ENCODE measurements around the gene TMEM141. TPM values are rescaled to one million over a fixed set of nuclear protein-coding genes. Genes with fewer than 3 reads are reported as not detected.

Gene TMEM141
- 10 to 100 TPM; 42.3 to 45.2 TPM for total RNA-seq

DNA sequence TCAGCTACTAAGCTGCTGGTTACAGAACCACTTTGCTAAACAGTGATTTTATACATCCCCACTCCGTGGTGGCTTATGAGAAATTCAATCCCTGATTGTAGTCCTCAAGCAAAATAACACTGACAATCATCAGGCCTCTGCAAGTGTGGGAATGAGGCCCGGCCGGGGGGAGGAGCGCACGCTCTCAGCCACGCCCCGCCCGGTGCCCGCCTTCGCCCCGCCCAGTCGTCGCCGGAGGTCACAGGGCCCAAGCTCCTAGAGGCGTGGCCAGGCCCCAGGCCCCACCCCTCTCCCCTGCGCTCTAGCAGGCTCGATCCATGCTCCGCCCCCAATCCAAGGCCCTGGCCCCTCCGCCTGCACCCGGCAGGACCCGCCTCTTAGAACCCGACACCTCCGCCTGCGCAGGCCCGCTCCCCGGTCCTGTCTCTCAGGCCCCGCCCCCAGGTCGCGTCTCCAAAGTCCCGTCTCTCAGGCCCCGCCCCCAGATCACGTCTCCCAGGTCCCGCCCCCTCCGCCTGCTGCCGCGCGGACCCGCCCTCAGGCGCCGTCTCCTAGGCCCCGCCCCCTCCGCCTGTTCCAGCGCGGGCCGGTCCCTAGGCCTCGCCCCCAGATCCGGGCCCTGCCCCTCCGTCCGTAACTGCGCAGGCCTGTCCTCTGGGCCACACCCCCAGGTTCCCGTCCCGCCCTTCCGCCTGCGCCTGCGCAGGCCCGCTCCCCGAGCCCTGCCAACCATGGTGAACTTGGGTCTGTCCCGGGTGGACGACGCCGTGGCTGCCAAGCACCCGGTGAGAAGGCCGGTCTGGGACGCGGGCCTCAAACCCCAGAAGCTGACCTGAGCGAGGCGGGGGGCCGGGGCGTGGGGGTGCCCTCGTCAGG, at the start of gene TMEM141:
TSS of gene TMEM141 (plus strand) at position 705 of the 876 bp plus-strand sequence. CDS start at position 732, 27 bp downstream.
- POLR2A ChIA-PET: interaction anchor here (1.2 to 1.4 kb wide), 2 partner anchors 239 to 450 kb away, joined by 4 to 5 read pairs; partner anchors contain the start of gene TUBB4B
- H3K4me1 Mint-ChIP-seq (ENCODE audit: low read depth): peaks cover 21% of the 10 kb centered on the region
- peaks cover 1% of the 10 kb centered on the region for H3K27me3 Mint-ChIP-seq
- DNase-seq: peak; percentile 100
- H3K9me3 Mint-ChIP-seq: no peaks in the 10 kb centered on the region
- H3K27ac Mint-ChIP-seq: peak within 1 kb of the TSS; percentile 79
- H3K36me3 Mint-ChIP-seq: no peaks in the 10 kb centered on the region
- intact Hi-C loops (cut with micrococcal nuclease): loop anchor here (1.0 to 5.0 kb wide), 12 partner anchors 9 to 451 kb away; partner anchors contain the start of genes AJM1, RABL6, RNF208 and SEC16A
- CTCF ChIA-PET: interaction anchor here (0.5 to 2.9 kb wide), 8 partner anchors 12 to 256 kb away, joined by 3 to 20 read pairs (median 4); no protein-coding TSS in a partner anchor
- H3K4me3 Mint-ChIP-seq: peak within 1 kb of the TSS; percentile 81

DNA sequence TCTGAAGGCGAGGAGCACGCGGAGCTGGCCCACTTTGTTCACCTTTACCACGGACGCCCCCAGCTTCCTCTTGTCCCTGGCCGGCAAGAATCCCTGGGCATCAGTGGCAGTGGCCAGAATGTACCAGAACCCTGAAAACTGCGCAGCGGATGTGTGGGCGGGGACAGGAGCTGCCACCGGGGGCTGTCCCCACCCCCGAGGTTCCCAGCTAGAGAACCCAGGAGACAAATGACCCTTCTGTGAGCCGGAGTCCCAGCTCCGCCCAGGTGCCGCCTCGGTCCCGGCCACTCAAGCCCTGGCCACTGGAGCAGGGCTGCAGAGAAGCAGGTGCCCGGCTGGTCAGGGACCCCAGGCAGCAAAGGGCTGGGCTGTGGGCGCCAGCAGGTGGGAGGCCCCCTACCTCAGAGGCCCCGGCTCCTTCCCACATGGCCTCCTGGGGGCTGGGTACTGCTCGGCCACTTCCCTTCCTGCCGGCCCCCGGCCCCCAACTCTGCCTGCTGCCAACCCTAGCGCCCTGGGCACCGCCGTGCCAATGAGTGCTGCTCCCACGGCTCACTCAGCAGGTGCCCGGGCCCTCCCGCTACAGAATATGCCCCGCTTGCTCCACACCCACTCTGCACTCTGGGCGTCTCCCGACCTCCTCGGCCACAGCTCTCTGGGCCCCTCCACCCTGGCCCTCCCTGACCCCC, 49.1 kb upstream of the TMEM141 start:
- Mint-ChIP-seq H3K27me3 (no peaks in the 10 kb centered on the region), H3K4me1 (ENCODE audit: low read depth) (peaks cover 12% of the 10 kb centered on the region), H3K36me3 (no peaks in the 10 kb centered on the region), H3K27ac (no peak overlapping the region), H3K4me3 (peak overlapping the region; percentile 49), H3K9me3 (no peaks in the 10 kb centered on the region)
- peak; percentile 74 for DNase-seq
- ChIA-PET CTCF (interaction anchor here (0.7 to 1.6 kb wide), 5 partner anchors 8 to 140 kb away, joined by 3 to 8 read pairs (median 5); partner anchors contain the start of gene LCN8), POLR2A (interaction anchor here (1.4 kb wide), 1 partner anchor 13 kb away, joined by 10 read pairs; no protein-coding TSS in a partner anchor)
- intact Hi-C loops (cut with micrococcal nuclease): no loop called here

DNA sequence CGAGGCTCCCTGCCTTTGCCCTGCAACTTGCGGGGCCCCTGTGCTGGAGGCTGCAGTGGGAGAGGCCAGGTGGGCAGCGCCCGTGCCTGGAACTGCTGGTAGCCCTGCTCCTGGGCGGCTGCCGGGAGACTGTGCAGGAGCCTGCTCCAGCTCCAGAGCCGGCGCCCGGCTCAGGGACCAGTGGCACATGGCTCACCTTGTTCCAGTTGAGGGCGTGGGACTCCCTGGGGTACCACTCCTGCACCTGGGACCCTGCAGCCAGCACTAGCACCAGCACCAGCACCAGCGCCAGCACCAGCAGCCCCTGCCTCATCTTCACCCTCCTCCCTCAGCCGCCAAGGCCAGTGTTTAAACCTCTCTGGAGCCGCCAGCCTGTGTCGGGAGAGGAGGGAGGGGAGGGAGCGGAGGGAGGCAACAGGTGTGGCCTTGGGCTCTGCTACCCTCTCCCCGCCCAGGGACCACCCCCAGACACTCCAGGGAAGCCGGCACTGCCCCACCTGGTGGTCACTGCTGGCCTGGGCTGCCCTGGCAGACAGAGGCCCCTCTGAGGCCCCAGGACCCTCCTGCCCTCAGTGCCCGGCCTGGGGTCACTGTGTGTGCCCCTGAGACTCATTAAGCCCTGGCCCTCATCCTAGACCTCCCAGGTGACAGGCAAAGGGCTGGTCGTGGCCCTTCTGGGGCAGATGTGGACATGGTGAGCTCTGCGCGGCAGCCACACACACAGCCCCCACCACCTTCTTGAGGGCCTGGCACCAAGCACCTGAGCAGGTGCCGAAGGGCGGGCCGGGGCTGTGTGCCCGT, 48.4 kb upstream of the TMEM141 start, which contains the start of gene LCN10:
TSS of gene LCN10 (minus strand) at position 350 of the 801 bp plus-strand sequence. CDS start at position 313, 37 bp downstream.
- POLR2A ChIA-PET: no interaction called here
- peak within 1 kb of the TSS; percentile 49 for H3K4me3 Mint-ChIP-seq
- H3K36me3 Mint-ChIP-seq: no peaks in the 10 kb centered on the region
- H3K27me3 Mint-ChIP-seq: no peaks in the 10 kb centered on the region
- H3K4me1 Mint-ChIP-seq (ENCODE audit: low read depth): peaks cover 12% of the 10 kb centered on the region
- H3K27ac Mint-ChIP-seq: no peak within 1 kb of the TSS
- CTCF ChIA-PET: interaction anchor here (1.4 to 1.5 kb wide), 2 partner anchors 15 to 16 kb away, joined by 6 to 8 read pairs; partner anchors contain the start of gene LCN8
- no peaks in the 10 kb centered on the region for H3K9me3 Mint-ChIP-seq
- no peak for DNase-seq
- intact Hi-C loops (cut with micrococcal nuclease): no loop called here

DNA sequence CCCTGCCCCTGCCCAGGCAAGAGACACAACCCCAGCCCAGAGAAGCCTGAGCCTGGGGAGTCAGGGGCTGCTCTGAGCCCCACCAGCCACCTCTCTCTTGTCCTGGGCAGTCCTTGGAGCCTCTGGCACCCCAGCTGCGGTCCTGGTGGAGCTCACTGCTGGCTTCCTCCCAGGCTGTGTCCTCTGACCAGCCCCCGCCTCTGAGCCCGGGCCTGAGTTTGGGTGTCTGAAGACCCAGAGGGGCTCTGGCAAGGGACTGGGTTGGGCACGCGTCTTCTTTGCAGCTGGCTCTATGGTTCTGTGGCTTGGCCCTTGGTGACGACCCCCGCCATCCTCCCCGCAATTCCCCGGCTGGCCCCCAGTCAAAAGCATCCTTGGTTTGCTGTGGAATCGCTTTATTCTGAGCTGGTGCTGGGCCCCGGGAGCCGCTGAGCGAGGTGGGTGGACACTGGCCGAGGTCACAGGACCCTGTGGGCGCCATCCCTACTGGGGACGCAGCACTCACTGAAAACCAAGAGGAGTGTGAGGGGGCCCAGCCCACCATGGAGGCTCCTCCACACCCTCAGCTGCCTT, 47.4 kb upstream of the TMEM141 start:
- POLR2A ChIA-PET: no interaction called here
- no peaks in the 10 kb centered on the region for H3K9me3 Mint-ChIP-seq
- H3K36me3 Mint-ChIP-seq: no peaks in the 10 kb centered on the region
- no peak overlapping the region for H3K4me3 Mint-ChIP-seq
- H3K27me3 Mint-ChIP-seq: no peaks in the 10 kb centered on the region
- no peak overlapping the region for H3K27ac Mint-ChIP-seq
- intact Hi-C loops (cut with micrococcal nuclease): no loop called here
- H3K4me1 Mint-ChIP-seq (ENCODE audit: low read depth): peaks cover 12% of the 10 kb centered on the region
- CTCF ChIA-PET: interaction anchor here (1.3 kb wide), 1 partner anchor 49 kb away, joined by 3 read pairs; no protein-coding TSS in a partner anchor
- no peak for DNase-seq

DNA sequence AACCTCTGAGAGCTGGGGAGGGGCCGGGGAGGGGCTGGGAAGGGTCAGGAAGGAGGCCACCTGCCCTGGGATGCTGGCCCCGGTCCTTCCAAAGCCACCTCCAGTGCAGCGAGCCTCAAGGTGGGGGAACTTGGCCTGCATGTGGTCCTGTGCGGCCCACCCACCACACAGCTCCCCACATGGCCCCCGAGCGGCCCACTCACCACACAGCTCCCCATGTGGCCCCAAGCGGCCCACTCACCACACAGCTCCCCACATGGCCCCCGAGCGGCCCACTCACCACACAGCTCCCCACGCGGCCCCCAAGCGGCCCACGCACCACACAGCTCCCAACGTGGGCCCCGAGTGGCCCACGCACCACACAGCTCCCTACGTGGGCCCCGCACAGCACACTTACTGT, 46.4 kb upstream of the TMEM141 start:
- Mint-ChIP-seq H3K9me3 (no peaks in the 10 kb centered on the region), H3K27me3 (no peaks in the 10 kb centered on the region), H3K4me1 (ENCODE audit: low read depth) (peaks cover 12% of the 10 kb centered on the region), H3K4me3 (no peak overlapping the region), H3K27ac (no peak overlapping the region), H3K36me3 (no peaks in the 10 kb centered on the region)
- no peak for DNase-seq
- intact Hi-C loops (cut with micrococcal nuclease): no loop called here
- ChIA-PET POLR2A (interaction anchor here (1.1 kb wide), 1 partner anchor 16 kb away, joined by 4 read pairs; no protein-coding TSS in a partner anchor), CTCF (no interaction called here)

DNA sequence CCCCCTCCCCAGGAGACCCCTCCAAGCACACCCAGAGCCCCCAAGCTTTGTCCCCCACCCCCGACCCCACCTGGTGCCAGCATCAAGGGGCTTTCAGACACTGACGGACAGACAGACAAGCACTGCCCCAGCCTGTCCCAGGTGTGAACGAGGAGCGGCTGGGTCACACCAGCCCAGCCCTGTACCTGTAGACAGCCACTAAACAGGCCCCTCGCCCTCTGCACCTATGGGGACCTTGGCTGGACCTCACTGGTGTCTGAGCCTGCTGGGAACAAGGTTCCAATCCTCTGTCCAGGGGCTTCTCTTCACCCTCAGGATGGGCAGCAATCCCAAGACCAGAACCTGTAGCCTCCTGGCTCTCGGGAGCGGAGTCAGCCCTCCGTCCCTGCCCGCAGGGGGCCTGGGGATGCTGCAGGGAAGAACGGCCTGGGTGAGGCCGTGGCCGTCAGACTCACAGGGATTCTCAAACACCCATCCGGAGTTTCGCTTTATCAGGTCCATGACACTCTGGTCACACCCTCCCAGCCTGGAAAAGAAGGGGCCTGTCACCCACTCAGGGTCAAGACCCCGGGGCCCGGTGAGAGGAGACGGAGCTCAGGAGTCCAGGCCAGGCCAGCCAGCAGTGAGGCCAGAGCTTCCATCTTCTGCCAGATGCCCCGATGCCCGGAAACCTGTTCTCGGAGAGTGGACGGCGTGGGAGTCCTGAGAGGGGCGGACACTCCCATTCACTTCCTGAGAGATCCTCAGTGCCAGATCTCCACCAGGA, 45.6 kb upstream of the TMEM141 start:
- Mint-ChIP-seq H3K9me3 (peaks cover 1% of the 10 kb centered on the region), H3K4me1 (ENCODE audit: low read depth) (peaks cover 16% of the 10 kb centered on the region), H3K27ac (no peak overlapping the region), H3K27me3 (no peaks in the 10 kb centered on the region), H3K4me3 (no peak overlapping the region), H3K36me3 (no peaks in the 10 kb centered on the region)
- no peak for DNase-seq
- CTCF ChIA-PET: no interaction called here
- POLR2A ChIA-PET: interaction anchor here (1.1 kb wide), 1 partner anchor 17 kb away, joined by 4 read pairs; no protein-coding TSS in a partner anchor
- intact Hi-C loops (cut with micrococcal nuclease): no loop called here

DNA sequence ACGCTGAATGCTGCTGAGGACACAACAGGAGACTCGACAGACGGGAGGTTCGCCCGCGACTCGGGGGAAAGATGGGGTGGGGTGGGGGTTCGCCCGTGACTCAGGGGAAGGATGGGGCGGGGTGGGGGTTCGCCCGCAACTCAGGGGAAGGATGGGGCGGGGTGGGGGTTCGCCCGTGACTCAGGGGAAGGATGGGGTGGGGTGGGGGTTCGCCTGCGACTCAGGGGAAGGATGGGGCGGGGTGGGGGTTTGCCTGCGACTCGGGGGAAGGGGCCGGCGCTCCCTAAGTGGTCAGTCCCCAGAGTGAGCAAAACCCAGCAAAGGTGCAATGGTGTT, 45.0 kb upstream of the TMEM141 start:
- intact Hi-C loops (cut with micrococcal nuclease): no loop called here
- Mint-ChIP-seq H3K9me3 (peaks cover 5% of the 10 kb centered on the region), H3K36me3 (no peaks in the 10 kb centered on the region), H3K4me1 (ENCODE audit: low read depth) (peaks cover 16% of the 10 kb centered on the region), H3K27me3 (no peaks in the 10 kb centered on the region), H3K27ac (no peak overlapping the region), H3K4me3 (no peak overlapping the region)
- DNase-seq: no peak
- ChIA-PET POLR2A (no interaction called here), CTCF (no interaction called here)

DNA sequence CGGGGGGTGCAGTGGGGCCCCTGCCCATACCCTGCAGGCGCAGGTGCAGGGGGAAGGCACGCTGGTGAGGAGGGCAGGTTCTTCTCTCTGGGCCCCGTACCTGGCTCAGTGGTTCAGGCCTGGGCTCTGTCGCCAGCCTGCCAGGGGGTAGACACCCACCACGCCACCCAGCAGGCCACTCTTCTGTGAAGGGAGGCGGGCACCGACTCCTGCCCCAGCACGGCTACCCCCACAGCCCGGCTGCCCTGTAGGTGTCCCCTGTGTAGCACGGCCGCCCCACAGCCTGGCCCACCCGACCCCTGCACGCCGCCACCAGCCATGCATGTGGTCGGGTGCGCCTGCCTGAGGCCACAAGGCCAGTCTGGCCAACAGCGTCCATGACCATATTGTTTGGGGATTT, 44.5 kb upstream of the TMEM141 start:
- POLR2A ChIA-PET: no interaction called here

DNA sequence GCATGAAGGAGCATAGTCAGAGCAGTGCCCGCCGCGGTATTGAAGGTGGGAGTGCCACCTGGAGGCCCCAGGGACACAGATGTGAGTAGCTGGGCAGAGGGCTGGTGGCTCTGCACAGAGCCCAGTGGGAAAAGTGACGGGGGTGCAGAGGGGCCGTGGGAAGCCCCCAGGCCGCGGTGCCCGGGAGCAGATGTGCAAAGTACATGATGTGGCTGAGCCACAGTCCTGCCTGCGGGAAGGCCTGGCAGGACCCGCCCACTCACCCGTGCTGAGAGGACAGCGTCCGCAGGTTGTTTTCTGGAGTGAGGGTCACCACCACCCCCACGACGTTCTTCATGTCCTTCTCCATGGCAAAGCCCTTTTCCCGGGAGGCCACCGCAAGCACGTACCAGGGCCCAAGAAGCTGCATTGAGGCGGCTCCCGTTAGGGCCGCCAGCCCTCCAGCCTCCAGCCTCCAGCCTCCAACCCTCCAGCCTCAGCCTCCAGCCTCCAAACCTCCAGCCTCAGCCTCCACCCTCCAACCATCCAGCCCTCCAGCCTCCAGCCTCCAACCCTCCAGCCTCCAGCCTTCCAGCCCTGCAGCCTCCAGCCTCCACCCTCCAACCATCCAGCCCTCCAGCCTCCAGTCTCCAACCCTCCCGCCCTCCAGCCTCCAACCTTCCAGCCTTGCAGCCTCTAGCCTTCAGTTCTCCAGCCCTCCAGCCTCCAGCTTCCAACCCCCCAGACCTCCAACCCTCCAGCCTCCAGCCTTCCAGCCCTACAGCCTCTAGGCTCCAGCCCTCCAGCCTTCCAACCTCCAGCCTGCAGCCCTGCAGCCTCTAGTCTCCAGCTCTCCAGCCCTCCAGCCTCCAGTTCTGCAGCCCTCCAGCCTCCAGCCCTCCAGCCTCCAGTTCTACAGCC, 43.7 kb upstream of the TMEM141 start:
- no peak overlapping the region for H3K4me3 Mint-ChIP-seq
- DNase-seq: no peak
- peaks cover 7% of the 10 kb centered on the region for H3K27me3 Mint-ChIP-seq
- POLR2A ChIA-PET: interaction anchor here (0.9 kb wide), 1 partner anchor 19 kb away, joined by 3 read pairs; no protein-coding TSS in a partner anchor
- peaks cover 9% of the 10 kb centered on the region for H3K4me1 Mint-ChIP-seq (ENCODE audit: low read depth)
- peaks cover 9% of the 10 kb centered on the region for H3K36me3 Mint-ChIP-seq
- H3K9me3 Mint-ChIP-seq: peaks cover 18% of the 10 kb centered on the region
- intact Hi-C loops (cut with micrococcal nuclease): no loop called here
- CTCF ChIA-PET: no interaction called here
- no peak overlapping the region for H3K27ac Mint-ChIP-seq

More for the DNA sequence above, 44.5 kb upstream of the TMEM141 start:
- CTCF ChIA-PET: no interaction called here
- Mint-ChIP-seq H3K27ac (no peak overlapping the region), H3K9me3 (peaks cover 10% of the 10 kb centered on the region), H3K36me3 (peaks cover 2% of the 10 kb centered on the region), H3K4me1 (ENCODE audit: low read depth) (peaks cover 13% of the 10 kb centered on the region), H3K27me3 (peaks cover under 1% of the 10 kb centered on the region), H3K4me3 (no peak overlapping the region)
- DNase-seq: no peak
- intact Hi-C loops (cut with micrococcal nuclease): no loop called here

DNA sequence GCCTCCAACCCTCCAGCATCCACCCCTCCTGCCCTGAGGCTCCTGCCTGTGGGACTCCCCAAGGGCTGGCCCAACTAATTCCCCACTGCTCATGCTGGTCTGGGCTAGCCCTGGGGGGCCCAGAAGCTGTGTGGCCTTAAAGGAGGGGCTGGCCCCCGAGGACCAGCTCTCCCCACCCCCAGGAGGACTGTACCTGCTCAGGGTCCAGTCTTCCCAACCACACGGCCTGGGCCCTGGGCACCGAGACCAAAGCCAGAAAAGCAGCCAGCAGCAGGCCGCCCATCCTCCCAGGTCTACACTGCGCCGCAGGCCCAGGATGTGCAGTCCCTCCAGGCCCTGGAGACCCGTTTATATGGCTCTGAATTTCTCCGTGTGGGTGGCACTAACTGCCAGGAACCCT, 42.9 kb upstream of the TMEM141 start, which contains the start of gene LCN6:
TSS of gene LCN6 (minus strand) at position 325 of the 400 bp plus-strand sequence. CDS start at position 283, 42 bp downstream.
- DNase-seq: no peak
- Mint-ChIP-seq H3K4me1 (ENCODE audit: low read depth) (peaks cover 9% of the 10 kb centered on the region), H3K4me3 (no peak within 1 kb of the TSS), H3K27me3 (peaks cover 8% of the 10 kb centered on the region), H3K27ac (no peak within 1 kb of the TSS), H3K36me3 (peaks cover 12% of the 10 kb centered on the region), H3K9me3 (peaks cover 23% of the 10 kb centered on the region)
- intact Hi-C loops (cut with micrococcal nuclease): no loop called here
- ChIA-PET POLR2A (no interaction called here), CTCF (no interaction called here)

Measured in activated CD4-positive, alpha-beta memory T cell treated with anti-CD3 and anti-CD28 coated beads for 36 hours (primary cell).